GM18861 (cell line): ENCODE results near the gene CXCL5.
"Not testable (repeated sequence)": the region's sequence is repeated elsewhere in the genome, so short reads cannot be mapped to it uniquely, and the experiment has no call there.

Source experiments
- ATAC-seq: cut with Tn5 transposase; IDR thresholded peaks from one replicate; pipeline ENCODE4 v1.9.1; 2021; ENCODE audit not compliant: unreplicated experiment

CXCL5 gene

DNA sequence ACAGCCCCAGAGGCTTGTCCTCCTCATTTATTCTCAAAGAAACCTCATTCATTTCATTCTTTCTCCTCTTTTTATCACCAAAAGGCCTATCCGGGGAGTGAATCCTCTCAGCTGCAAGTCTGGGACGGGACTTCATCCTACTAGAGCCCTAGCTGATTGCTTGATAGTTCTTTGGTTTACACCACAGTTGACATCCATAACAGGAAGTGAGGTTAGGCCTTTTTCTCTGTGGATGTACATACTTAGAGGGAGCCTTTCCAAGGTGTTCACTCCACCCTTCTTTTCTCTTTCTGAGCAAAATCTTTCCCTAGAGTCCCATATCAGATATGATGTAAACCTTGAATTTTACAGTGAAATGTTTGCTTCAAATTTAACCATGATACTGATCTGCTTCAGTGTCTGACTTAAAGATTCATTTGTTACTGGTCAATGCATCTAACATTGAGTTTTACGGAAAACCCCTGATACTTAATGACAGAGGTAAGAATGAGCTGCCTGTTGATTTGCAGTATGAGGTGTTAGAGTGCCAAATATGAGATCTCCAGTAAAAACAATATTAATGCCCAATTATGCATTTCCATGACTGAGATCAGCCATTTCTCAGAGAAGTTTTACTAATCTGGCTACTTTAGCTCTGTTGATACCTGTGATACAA, 16.8 kb upstream of the CXCL5 start:
- ATAC-seq: no peak

DNA sequence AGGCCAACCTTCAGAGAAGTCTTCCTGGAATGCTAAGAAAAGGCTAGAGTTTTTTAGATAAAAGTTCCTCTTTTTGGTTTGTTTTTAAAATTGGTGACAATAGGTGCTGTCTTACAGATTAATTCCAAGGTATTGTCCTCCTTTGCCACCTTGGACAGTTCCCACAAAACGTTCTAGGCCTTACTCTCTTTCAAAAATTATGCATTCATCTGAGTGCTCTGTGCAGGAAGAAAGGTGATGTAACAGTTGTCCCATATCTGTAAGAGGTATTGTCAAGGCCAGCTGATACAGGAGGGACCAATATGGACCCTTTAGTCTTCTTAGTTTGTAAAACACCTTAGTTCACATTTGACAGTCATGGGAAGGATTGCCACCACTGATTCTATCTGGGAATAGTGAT, 15.9 kb upstream of the CXCL5 start:
- no peak for ATAC-seq

DNA sequence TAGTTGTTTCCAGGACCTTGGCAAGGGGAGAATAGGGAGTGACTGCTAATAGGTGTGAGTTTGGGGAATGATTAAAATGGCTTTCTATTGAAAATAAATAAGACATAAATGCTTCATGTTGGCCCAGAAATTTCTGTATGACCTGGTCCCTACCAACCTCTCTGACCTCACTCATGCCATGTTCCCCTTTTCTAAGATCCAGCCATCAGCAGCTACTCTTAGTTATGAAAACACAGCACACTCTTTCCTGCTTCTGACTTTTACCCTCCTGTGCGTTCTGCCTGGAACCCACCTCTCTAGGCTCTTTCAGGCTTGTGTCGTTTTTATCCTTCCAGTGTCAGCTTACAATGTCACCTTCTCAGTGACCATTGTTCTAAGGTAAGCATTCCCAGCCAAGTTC, 14.8 kb upstream of the CXCL5 start:
- ATAC-seq: no peak

DNA sequence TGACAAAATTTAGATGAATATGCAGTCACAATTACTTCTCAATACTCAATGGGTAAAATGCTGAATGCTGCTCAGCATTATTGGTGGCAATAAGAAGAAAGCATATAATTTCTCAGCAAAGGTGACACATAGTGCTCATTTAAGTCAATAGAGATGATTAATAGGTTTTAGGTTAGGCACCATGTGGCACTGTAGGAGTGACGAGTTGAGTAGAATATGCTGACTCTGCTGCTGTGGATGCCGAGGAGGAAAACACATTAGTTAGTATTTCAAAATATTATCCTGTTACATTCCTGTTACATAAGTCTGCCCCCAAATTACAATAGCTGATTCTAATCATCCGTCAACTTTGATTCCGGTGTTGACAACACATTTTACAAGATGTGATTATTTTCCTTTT, 13.7 kb upstream of the CXCL5 start:
- ATAC-seq: no peak

- no peak for ATAC-seq
These were observed 10.8 kb upstream of the CXCL5 start for GRCh38 chr4:74009307-74009706.

DNA sequence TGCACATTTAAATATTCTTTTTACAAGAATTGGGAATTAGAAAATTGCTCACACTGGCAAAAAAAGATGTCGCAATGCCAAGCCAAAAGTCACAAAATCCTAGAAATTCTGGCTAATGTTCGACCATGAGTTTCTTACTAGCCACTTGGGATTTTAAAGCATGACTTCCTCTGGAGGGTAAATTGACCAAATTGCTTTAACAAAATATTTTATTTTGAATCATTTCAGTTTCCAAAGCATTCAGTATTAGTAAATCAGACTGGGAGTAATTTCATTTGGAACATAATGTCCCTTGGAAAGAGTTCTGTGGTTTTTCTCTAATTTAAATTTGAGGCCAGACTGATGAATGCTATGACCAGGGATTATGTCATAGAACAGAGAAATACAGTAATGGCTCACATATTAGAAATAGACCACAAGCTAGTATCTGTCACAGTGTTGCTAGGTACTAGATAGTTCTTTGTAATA, 7.6 kb upstream of the CXCL5 start:
- no peak for ATAC-seq

DNA sequence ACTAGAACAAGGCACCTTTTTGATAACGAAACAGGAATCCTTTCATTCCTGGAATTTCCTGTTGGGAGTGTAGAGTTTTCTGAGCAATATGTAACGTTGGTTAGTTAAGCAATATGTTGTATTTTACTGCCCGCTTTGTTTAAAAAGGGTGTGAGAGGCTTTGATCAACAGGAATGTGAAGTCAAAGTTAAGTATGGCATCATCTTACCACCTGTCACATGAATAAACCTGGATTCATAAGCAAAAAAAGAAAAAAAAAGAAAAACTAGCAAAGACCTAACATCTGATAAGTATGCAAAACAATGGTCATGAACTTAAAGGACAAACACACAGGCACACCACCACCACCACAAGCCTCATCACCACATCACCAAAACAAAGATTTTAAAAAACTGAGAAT, 7.1 kb upstream of the CXCL5 start:
- ATAC-seq: no peak

DNA sequence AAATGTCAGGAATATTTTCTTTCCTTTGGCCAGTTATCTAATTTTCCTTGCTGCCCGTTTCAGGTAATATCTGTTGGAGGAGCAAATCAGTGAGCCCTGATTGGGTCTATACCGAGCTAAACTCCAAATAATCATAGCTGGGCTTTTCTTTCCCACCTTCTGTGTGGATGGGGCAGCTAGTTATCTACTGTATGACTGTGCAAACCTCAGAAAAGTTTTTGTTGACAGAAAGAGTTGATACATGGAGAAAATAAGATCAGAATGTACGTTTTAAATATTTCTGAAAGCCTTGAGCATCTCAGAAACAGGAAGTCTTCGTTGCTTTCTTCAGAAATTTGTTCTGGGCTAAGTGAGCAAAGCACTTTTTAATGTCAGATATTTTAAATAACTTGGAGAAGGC, 6.2 kb upstream of the CXCL5 start:
- ATAC-seq: no peak

GRCh38 chr4:74000301-74000700, 1.8 kb upstream of the CXCL5 start:
- no peak for ATAC-seq

DNA sequence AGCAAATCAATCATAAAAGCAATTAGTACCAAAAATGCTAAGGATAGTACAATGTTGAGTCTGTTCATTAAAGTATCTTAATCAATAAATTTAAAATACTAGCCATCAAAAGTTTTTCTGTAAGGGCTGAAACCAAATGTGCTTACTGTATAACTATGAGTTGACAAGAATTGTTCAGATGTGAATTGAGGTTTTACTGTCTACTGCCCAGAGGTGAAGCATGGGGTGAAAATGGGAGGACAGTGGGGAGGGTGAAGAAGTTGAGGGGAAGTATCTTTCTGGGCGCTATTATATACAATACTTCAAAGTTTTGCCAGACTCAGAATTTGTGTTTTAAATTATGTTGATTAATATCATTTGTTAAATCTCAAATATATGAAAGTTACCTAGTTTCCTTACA, 6.4 kb downstream of the CXCL5 start:
- ATAC-seq: no peak

DNA sequence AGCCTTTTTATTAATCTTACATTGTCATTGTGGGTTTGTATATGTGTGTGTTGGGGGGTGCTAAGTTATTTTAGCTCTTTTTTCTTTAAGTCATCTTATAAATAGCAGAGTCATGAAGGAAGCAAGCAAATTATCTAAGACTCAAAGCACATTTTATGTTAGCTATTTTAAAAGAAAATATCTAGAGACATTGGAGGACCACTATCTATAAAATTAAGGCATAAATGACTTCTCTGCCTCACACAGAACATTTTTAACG, 6.8 kb downstream of the CXCL5 start:
- no peak for ATAC-seq

GRCh38 chr4:73990988-73991741, 7.3 kb downstream of the CXCL5 start:
- ATAC-seq: no peak

DNA sequence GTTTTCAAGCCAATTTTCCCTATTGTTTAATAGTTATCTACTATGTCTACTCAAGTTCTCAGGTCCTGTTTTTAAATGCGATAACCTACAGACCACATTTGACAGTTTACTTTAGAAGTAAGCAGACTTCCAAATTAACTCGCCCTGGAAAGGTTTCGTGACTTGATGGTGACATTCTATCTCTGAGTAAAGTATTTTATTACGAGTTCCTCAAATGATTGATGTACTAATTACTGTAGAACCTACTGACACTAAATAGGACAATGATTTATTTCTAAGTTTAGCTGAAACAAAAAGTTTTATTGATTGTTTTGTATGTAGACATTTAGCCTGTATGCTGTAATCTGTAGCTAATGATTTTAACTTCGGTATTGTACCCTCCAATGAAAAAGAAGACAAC, 8.5 kb downstream of the CXCL5 start:
- no peak for ATAC-seq

GRCh38 chr4:73989031-73989430, 9.4 kb downstream of the CXCL5 start:
- ATAC-seq: no peak

GRCh38 chr4:73988061-73988460, 10.4 kb downstream of the CXCL5 start, which contains the start of gene PPBP:
Gene PPBP, minus strand, starts transcription at chr4:73988190. Its CDS starts 87 bp downstream, at chr4:73988103.
- no peak for ATAC-seq

DNA sequence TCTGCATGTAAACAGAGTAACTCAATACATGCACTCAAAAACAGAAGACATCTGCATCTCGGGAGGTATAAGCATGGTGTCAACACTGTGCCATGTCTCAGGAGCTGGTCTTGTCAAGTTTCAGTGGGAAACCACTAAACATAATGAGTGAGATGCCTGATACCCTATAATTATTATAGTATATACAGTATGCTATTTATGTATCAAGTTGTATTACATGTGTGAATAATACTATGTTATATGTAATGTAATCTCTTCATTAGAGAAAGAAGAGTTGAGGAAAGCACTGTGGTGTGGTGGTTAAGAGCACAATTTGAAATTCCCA, 13.0 kb downstream of the CXCL5 start:
- no peak for ATAC-seq

DNA sequence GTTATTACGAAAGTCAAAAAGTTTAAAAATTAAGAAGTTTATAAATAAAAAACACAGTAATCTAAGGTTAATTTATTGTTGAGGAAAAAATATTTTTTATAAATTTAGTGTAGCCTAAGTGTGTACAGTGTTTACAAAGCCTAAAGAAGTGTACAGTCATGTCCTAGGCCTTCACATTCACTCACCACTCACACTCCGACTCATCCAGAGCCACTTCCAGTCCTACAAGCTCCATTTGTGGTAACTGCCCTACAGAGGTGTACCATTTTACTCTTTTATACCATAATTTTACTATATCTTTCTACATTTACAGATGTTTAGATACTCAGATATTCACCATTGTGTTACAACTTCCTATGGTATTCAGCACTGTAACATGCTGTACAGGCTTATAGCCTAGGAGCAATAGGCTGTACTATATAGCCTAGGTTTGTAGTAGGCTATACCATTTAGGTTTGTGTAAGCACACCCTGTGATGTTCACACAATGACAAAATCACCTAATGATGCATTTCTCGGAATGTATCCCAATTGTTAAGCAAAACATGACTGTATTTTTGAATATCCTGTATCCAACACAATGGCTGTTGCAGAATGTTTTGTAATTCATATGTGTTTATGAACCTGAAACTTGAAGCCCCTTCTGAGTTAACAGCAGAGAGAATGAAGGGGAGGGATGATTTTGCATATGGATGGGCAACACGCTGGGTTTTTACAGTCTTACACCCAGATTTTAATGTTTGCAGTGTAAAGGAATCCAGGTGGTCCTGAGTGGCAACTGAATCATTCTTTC, 13.5 kb downstream of the CXCL5 start:
- no peak for ATAC-seq

DNA sequence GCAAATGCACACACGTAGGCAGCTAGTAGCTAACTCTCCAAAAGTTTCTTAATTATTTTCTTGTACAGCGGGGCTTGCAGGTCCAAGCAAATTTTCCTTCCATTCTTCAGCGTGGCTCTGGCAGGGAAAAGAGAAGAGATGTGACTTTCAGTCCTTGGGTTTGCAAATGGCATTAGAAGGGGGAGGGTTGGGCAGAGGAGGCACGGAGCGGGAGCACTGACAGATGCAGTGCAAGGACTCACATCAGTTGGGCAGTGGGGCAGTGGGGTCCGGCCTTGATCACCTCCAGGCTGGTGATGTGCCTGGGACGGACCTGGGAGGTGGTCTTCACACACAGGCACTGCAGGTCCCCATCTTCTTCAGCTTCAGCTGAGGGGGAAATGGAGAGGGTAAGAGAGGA, 17.3 kb downstream of the CXCL5 start:
- not testable (repeated sequence) for ATAC-seq

DNA sequence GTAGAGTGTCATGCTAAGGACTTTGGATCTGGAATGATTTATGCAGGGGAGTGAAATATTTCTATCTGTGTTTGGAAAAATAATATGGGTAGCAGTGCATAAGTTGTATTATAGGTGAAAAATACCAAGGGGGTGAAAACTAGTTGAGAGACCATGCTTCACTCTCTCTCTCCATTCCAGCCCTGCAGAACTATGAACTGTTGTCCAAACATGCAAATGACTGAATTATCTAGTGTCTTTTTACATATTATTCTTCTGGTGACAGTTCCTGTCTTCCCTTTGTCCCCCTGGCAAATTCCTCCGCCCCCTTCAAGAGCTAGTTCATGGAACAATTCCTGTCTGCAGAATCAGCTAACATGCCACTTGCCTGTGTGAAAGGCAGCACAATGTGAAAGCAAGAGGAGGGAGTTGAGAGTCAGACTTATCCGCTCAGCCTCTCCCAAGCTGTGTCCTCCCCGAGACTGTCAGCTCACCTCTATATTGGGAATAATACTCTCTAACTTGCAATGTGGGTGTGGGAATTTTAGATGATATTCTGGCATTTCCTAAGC, 19.0 kb downstream of the CXCL5 start:
- no peak for ATAC-seq

DNA sequence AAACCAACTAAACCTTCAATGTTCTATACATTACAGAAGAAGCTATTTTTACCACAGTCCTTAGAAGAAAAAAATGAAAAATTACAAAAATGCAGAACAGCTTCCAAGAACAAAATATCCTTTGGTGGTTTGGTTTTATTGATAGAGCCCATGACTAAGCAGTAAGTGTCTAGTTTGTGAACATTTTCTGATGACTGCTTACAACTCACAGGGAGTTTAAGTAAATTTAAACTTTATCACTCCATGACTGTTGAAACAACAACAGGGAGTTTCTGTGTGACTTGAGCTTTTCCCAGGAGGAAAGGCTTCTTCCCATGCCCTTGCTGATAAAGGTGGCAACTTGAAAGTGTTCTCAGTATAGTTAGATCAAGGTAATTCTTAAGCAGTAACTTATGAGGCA, 19.6 kb downstream of the CXCL5 start:
- ATAC-seq: no peak

DNA sequence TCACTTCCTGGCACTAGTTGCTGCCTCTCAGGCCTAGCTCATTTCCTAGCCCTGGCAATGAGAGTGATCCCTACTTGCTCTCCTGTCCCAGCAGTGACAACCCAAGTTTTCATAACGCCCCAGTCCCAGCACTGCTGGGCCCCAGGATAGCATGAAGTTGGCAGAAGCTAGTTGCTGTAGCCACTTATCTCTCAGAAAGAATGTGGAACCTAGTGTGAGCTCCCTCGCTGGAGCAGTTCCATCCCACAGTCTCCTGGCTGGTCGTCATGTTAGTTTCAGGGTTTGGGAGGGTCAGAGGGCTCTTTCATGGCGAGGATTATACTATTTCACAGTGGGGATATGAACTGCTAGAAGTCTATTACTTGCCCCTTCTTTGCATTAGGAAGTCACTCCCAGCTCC, 21.8 kb downstream of the CXCL5 start:
- no peak for ATAC-seq

DNA sequence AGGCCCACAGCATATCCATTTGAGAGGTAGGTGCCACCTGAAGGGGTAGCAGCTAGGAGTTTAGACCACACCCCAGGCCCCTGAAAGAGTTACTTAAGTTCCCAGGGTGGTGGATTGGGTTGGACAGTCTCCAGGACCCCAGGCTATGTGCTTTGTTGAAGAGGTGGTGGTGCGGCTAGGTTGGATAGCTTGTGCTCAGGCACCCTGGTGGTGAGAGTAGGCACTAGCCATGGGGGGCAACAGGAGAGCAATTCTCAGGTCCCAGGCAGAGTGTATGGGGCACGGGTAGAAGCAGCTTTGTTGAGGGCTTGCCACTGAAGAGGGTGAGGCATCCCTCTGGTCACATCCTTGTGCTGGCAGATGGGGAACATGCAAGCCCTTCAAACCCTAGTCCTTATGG, 22.3 kb downstream of the CXCL5 start:
- ATAC-seq: no peak
